Panc1 (cell line): Measurements from ENCODE around the gene DESI1. TPM values are rescaled to one million over a fixed set of nuclear protein-coding genes. Genes with fewer than 3 reads are reported as not detected.

Experiments used
- ATAC-seq: fragments of 200-7000 bp; cut with Tn5 transposase; 2 replicates; pipeline ENCODE4 v1.9.1; 2020; ENCODE audit warnings: mild to moderate bottlenecking, moderate library complexity
- BruUV-seq: library from RNA; stranded (reverse); fragments of 400-500 nt; replicated peaks from 2 replicates; lab custom pipeline; 2021; lab: Mats Ljungman, UMichigan
- CTCF ChIA-PET: fragments of 300-600 bp; sonication (Branson Sonifier 250); formaldehyde crosslinking; loops from one replicate; lab custom pipeline; 2022; ENCODE audit warnings: antibody characterized with exemption; lab: Charles Lee
- POLR2A ChIA-PET: fragments of 300-600 bp; sonication (Branson Sonifier 250); formaldehyde crosslinking; loops from one replicate; lab custom pipeline; 2022; ENCODE audit warnings: antibody characterized with exemption; lab: Charles Lee
- DNase-seq: peaks from one replicate; pipeline ENCODE4 v3.0.0-alpha.2; 2010; ENCODE audit warnings: low read depth, low spot score
- H3K27ac ChIP-seq: 2 replicates; pipeline ENCODE4 v1.5.1; 2011; ENCODE audit warnings: mild to moderate bottlenecking, low read length, inconsistent platforms
- H3K27me3 ChIP-seq: fragments of 200-500 bp; sonication (Bioruptor generic); 2 replicates; pipeline ENCODE4 v1.6.0; 2014; ENCODE audit warnings: low read length, inconsistent platforms; ENCODE audit not compliant: control insufficient read depth, insufficient read depth
- H3K36me3 ChIP-seq: fragments of 200-500 bp; sonication (Bioruptor generic); 2 replicates; pipeline ENCODE4 v1.5.1; 2014; ENCODE audit warnings: inconsistent platforms, mild to moderate bottlenecking, low read length, moderate library complexity; ENCODE audit not compliant: control insufficient read depth, insufficient read depth
- H3K4me1 ChIP-seq: 2 replicates; pipeline ENCODE4 v1.5.1; 2011; ENCODE audit warnings: inconsistent platforms, mild to moderate bottlenecking, low read length, moderate library complexity; ENCODE audit not compliant: control insufficient read depth, insufficient read depth
- H3K4me3 ChIP-seq, 2 experiments: 2 replicates each; pipeline ENCODE4 v1.5.1; 2011 to 2012; ENCODE audit warnings: low read depth in 2 of 2, low read length in 2 of 2, mild to moderate bottlenecking in 2 of 2, inconsistent platforms in 1 of 2, moderate library complexity in 1 of 2
- H3K9me3 ChIP-seq: fragments of 200-500 bp; sonication (Bioruptor generic); 2 replicates; pipeline ENCODE4 v1.5.1; 2014; ENCODE audit warnings: low read depth, mild to moderate bottlenecking, inconsistent platforms, low read length, moderate library complexity; ENCODE audit not compliant: control insufficient read depth, insufficient read depth
- CTCF ChIP-seq: fragments of 450-650 bp; IDR thresholded peaks from 2 replicates; pipeline ENCODE4 v1.5.1; 2017; ENCODE audit warnings: mild to moderate bottlenecking
- POLR2AphosphoS5 ChIP-seq: IDR thresholded peaks from 2 replicates; pipeline ENCODE4 v1.6.1; 2012; ENCODE audit warnings: mild to moderate bottlenecking, low read depth, low read length, moderate library complexity
- SIN3A ChIP-seq: IDR thresholded peaks from 2 replicates; pipeline ENCODE4 v1.6.1; 2012; ENCODE audit warnings: low read depth, mild to moderate bottlenecking, low read length, moderate library complexity, borderline replicate concordance; ENCODE audit not compliant: insufficient read depth
- TCF7L2 ChIP-seq: IDR thresholded peaks from 2 replicates; pipeline ENCODE4 v1.6.1; 2011; ENCODE audit warnings: mild to moderate bottlenecking, low read depth, low read length, inconsistent platforms
- in situ Hi-C: cut with HindIII; loops from 2 replicates; pipeline ENCODE4 v1.10.0; 2016; ENCODE audit warnings: low sequenced_read_pairs, low pct_unique_long_range_greater_than_20kb
- intact Hi-C: fragments of 100-400 bp; cut with micrococcal nuclease; formaldehyde crosslinking; loops from one replicate; pipeline ENCODE4 v1.10.0; 2022; ENCODE audit not compliant: unreplicated experiment
- total RNA-seq: library from RNA; stranded (reverse); gene quantifications from one replicate; pipeline ENCODE4 v1.2.1, GENCODE V29; 2021; ENCODE audit not compliant: unreplicated experiment
- TF ChIP-seq, protein P1 (sequence below), 2 experiments: IDR thresholded peaks; 2 replicates each; pipeline ENCODE4 v1.6.1; 2011 to 2012; ENCODE audit warnings: low read depth in 2 of 2, control low read depth in 1 of 2, low read length in 1 of 2, mild to moderate bottlenecking in 1 of 2, moderate library complexity in 1 of 2; ENCODE audit not compliant: insufficient read depth in 1 of 2

The DESI1 gene
- total RNA-seq, 1 experiment from 2014 or later, result 33.5 TPM

- DNase-seq (no peak), ATAC-seq (peak; percentile 9)
- CTCF ChIA-PET, result interaction anchor here (0.6 to 0.7 kb wide), 2 partner anchors 37 to 191 kb away, joined by 3 to 4 read pairs; partner anchors contain the start of gene CSDC2
- intact Hi-C loops, result no loop called here
- Histone ChIP-seq H3K27me3 (no peaks in the 10 kb centered on the region), H3K36me3 (no peaks in the 10 kb centered on the region), H3K4me3 (no peak overlapping the region), H3K9me3 (no peaks in the 10 kb centered on the region), H3K4me1 (peaks cover 3% of the 10 kb centered on the region), H3K27ac (no peak overlapping the region)
- no peak for TF ChIP-seq SIN3A
- TF ChIP-seq CTCF, result peak; percentile 53; the same call in 1 of the 2 replicates
- in situ Hi-C loops, result no loop called here
- BruUV-seq, result no TSS peak
- POLR2A ChIA-PET, result no interaction called here
Observed at GRCh38 chr22:41597635-41597953, 23.2 kb downstream of the DESI1 start.

- H3K27me3 ChIP-seq, result no peaks in the 10 kb centered on the region
- ChIA-PET POLR2A (no interaction called here), CTCF (interaction anchor here (0.6 to 1.3 kb wide), 2 partner anchors 20 to 191 kb away, joined by 3 to 5 read pairs; no protein-coding TSS in a partner anchor)
- no peak overlapping the region for H3K27ac ChIP-seq
- no peaks in the 10 kb centered on the region for H3K9me3 ChIP-seq
- H3K36me3 ChIP-seq, result no peaks in the 10 kb centered on the region
- in situ Hi-C loops (no loop called here), intact Hi-C loops (no loop called here)
- H3K4me1 ChIP-seq, result peaks cover 3% of the 10 kb centered on the region
- no peak overlapping the region for H3K4me3 ChIP-seq
- TF ChIP-seq POLR2AphosphoS5, result no peak; the same call in 1 of the 2 replicates
- TF ChIP-seq CTCF, result peak; percentile 85
- TF ChIP-seq SIN3A, result no peak
- no peak for DNase-seq
- peak; percentile 89 for ATAC-seq
- no TSS peak for BruUV-seq
Observed at GRCh38 chr22:41596776-41597634, 23.8 kb downstream of the DESI1 start.

- ChIA-PET CTCF (no interaction called here), POLR2A (no interaction called here)
- Histone ChIP-seq H3K9me3 (no peaks in the 10 kb centered on the region), H3K27ac (no peak overlapping the region), H3K4me1 (peaks cover 3% of the 10 kb centered on the region), H3K4me3 (no peak overlapping the region), H3K27me3 (no peaks in the 10 kb centered on the region), H3K36me3 (no peaks in the 10 kb centered on the region)
- intact Hi-C loops, result no loop called here
- no TSS peak for BruUV-seq
- in situ Hi-C loops, result no loop called here
- ATAC-seq (no peak), DNase-seq (no peak)
- TF ChIP-seq, protein P1, sequence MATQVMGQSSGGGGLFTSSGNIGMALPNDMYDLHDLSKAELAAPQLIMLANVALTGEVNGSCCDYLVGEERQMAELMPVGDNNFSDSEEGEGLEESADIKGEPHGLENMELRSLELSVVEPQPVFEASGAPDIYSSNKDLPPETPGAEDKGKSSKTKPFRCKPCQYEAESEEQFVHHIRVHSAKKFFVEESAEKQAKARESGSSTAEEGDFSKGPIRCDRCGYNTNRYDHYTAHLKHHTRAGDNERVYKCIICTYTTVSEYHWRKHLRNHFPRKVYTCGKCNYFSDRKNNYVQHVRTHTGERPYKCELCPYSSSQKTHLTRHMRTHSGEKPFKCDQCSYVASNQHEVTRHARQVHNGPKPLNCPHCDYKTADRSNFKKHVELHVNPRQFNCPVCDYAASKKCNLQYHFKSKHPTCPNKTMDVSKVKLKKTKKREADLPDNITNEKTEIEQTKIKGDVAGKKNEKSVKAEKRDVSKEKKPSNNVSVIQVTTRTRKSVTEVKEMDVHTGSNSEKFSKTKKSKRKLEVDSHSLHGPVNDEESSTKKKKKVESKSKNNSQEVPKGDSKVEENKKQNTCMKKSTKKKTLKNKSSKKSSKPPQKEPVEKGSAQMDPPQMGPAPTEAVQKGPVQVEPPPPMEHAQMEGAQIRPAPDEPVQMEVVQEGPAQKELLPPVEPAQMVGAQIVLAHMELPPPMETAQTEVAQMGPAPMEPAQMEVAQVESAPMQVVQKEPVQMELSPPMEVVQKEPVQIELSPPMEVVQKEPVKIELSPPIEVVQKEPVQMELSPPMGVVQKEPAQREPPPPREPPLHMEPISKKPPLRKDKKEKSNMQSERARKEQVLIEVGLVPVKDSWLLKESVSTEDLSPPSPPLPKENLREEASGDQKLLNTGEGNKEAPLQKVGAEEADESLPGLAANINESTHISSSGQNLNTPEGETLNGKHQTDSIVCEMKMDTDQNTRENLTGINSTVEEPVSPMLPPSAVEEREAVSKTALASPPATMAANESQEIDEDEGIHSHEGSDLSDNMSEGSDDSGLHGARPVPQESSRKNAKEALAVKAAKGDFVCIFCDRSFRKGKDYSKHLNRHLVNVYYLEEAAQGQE (IDR thresholded peaks at IDR 0.05; ENCODE audit: insufficient read depth in 1 of 2, low read depth in 2 of 2, low read length in 1 of 2), result no peak
- TF ChIP-seq TCF7L2 (no peak), CTCF (no peak), SIN3A (no peak), POLR2AphosphoS5 (no peak)
Observed at GRCh38 chr22:41595703-41596102, 25.1 kb downstream of the DESI1 start.
